KMS-11 (cell line): ENCODE results near the gene ITGA11.

Experiments
- H2AFZ ChIP-seq: fragments of 200-600 bp; sonication (generic); 2 replicates; pipeline ENCODE4 v1.6.1; 2016; ENCODE audit warnings: antibody characterized with exemption, mixed run types, low read depth
- H3K27ac ChIP-seq: fragments of 200-600 bp; sonication (generic); 2 replicates; pipeline ENCODE4 v1.6.1; 2016; ENCODE audit warnings: mild to moderate bottlenecking, mixed run types
- H3K27me3 ChIP-seq: fragments of 200-600 bp; sonication (generic); 2 replicates; pipeline ENCODE4 v1.6.1; 2017; ENCODE audit warnings: mild to moderate bottlenecking, low read depth, mixed run types, moderate library complexity; ENCODE audit not compliant: insufficient read depth
- H3K36me3 ChIP-seq: fragments of 200-600 bp; sonication (generic); 2 replicates; pipeline ENCODE4 v1.6.1; 2017; ENCODE audit warnings: mild to moderate bottlenecking, mixed run types; ENCODE audit not compliant: insufficient read depth
- H3K4me1 ChIP-seq: fragments of 200-600 bp; sonication (generic); 2 replicates; pipeline ENCODE4 v1.6.1; 2016; ENCODE audit warnings: mild to moderate bottlenecking, low read depth, mixed run types; ENCODE audit not compliant: poor library complexity, severe bottlenecking
- H3K4me2 ChIP-seq: fragments of 200-600 bp; sonication (generic); 2 replicates; pipeline ENCODE4 v1.7.0; 2016; ENCODE audit warnings: mild to moderate bottlenecking, mixed run types
- H3K4me3 ChIP-seq: fragments of 200-600 bp; sonication (generic); IDR thresholded peaks from 2 replicates; pipeline ENCODE4 v1.6.1; 2017; ENCODE audit warnings: low read depth, low read length, mixed read lengths; ENCODE audit not compliant: insufficient read depth
- H3K79me2 ChIP-seq: fragments of 200-600 bp; sonication (generic); 2 replicates; pipeline ENCODE4 v1.6.1; 2016; ENCODE audit warnings: low read depth, mixed run types; ENCODE audit not compliant: insufficient read depth
- H3K9ac ChIP-seq: fragments of 200-600 bp; sonication (generic); 2 replicates; pipeline ENCODE4 v1.6.1; 2016; ENCODE audit warnings: mild to moderate bottlenecking, mixed run types
- H4K20me1 ChIP-seq: fragments of 200-600 bp; sonication (generic); 2 replicates; pipeline ENCODE4 v1.6.1; 2016; ENCODE audit warnings: mild to moderate bottlenecking, mixed run types; ENCODE audit not compliant: insufficient read depth
- TF ChIP-seq, protein P1 (sequence below): fragments of 200-600 bp; sonication (generic); conservative IDR thresholded peaks from 2 replicates; pipeline ENCODE4 v1.6.1; 2017; ENCODE audit warnings: low read depth, mild to moderate bottlenecking, antibody characterized with exemption, low read length, moderate library complexity, mixed read lengths

The ITGA11 gene

DNA sequence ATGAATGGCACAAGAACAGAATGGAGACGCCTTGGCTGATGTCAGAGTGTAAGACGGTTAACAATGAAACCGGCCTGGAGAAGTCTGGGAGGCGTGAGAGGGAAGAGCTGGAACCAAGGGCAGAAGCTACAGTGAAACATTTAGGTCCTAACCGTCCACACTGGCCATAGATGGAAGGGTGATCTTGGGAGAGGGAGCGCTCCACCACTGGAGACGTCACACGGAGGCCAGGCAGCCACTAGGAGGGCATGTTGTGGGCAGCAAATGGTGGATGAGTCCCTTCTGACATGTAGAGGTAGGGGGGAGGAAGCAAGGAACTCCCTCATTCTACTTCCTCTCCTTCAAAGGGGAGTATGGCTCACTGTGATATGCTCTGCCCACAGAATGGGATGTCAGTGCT lies 130.7 kb downstream of the ITGA11 start:
- no peak overlapping the region for H3K4me2 ChIP-seq
- peaks cover 15% of the 10 kb centered on the region; the same call in 1 of the 2 replicates for H3K79me2 ChIP-seq
- no peaks in the 10 kb centered on the region for H4K20me1 ChIP-seq
- H2AFZ ChIP-seq: no peak overlapping the region
- no peak overlapping the region for H3K4me3 ChIP-seq
- no peak overlapping the region for H3K9ac ChIP-seq
- no peaks in the 10 kb centered on the region for H3K36me3 ChIP-seq
- TF ChIP-seq, protein P1, sequence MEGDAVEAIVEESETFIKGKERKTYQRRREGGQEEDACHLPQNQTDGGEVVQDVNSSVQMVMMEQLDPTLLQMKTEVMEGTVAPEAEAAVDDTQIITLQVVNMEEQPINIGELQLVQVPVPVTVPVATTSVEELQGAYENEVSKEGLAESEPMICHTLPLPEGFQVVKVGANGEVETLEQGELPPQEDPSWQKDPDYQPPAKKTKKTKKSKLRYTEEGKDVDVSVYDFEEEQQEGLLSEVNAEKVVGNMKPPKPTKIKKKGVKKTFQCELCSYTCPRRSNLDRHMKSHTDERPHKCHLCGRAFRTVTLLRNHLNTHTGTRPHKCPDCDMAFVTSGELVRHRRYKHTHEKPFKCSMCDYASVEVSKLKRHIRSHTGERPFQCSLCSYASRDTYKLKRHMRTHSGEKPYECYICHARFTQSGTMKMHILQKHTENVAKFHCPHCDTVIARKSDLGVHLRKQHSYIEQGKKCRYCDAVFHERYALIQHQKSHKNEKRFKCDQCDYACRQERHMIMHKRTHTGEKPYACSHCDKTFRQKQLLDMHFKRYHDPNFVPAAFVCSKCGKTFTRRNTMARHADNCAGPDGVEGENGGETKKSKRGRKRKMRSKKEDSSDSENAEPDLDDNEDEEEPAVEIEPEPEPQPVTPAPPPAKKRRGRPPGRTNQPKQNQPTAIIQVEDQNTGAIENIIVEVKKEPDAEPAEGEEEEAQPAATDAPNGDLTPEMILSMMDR: no peak
- H3K4me1 ChIP-seq: peaks cover 58% of the 10 kb centered on the region
- no peaks in the 10 kb centered on the region for H3K27me3 ChIP-seq
- H3K27ac ChIP-seq: peak overlapping the region; percentile 98; the same call in 1 of the 2 replicates

DNA sequence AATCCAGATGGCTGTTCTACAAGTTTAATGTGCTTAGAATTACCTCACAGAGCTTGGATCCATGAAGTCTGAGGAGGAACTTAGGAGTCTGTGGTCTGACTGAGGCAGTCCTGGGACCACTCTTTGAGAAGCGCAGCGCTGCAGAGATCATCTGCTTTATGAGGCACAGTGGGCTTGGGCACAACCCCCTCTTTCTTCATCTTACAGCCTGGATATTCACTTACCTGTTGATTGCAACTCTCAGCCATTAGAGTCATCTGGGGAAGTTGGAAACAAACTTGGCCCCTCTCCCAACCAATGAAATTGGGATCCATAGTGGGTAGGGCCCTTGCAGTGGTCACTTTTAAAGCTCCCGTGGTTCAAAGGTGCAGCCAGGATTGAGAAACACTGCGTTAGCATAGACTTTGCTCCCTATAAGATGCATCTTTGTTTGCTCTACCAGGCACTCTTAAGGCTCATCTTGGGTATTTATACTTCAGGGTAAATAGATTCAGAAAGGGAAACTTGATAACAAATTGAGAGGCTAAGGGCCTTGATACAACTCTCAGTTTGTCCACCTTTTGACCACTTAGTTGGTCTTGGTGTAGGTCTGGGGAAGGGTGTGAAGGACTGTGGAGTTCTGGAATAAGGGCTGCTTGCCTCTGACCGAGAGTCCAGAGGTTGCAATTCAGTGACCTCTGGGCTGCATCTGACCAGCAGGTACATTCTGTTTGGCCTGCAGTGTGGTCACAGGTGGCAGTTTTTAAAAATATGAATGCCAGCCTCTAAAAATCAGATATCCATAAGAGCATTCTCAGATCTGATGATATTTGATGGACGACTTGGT lies 131.6 kb downstream of the ITGA11 start:
- Histone ChIP-seq H2AFZ (peak overlapping the region; percentile 38; the same call in 1 of the 2 replicates), H3K9ac (peak overlapping the region; percentile 70; the same call in 1 of the 2 replicates), H3K27ac (peak overlapping the region; percentile 98), H3K79me2 (peaks cover 20% of the 10 kb centered on the region; the same call in 1 of the 2 replicates), H3K4me1 (peaks cover 68% of the 10 kb centered on the region), H3K4me3 (no peak overlapping the region), H3K27me3 (no peaks in the 10 kb centered on the region), H3K4me2 (peak overlapping the region; percentile 87), H3K36me3 (no peaks in the 10 kb centered on the region), H4K20me1 (no peaks in the 10 kb centered on the region)
- TF ChIP-seq, protein P1: no peak

GRCh38 chr15:68299436-68299835 lies 132.5 kb downstream of the ITGA11 start:
- H3K27me3 ChIP-seq: no peaks in the 10 kb centered on the region
- no peak overlapping the region for H3K4me3 ChIP-seq
- TF ChIP-seq, protein P1: no peak
- H2AFZ ChIP-seq: peak overlapping the region; percentile 38; the same call in 1 of the 2 replicates
- no peaks in the 10 kb centered on the region for H3K36me3 ChIP-seq
- no peaks in the 10 kb centered on the region for H4K20me1 ChIP-seq
- peak overlapping the region; percentile 70 for H3K9ac ChIP-seq
- peak overlapping the region; percentile 98 for H3K27ac ChIP-seq
- peaks cover 70% of the 10 kb centered on the region for H3K4me1 ChIP-seq
- H3K4me2 ChIP-seq: peak overlapping the region; percentile 87
- H3K79me2 ChIP-seq: peaks cover 24% of the 10 kb centered on the region; the same call in 1 of the 2 replicates

GRCh38 chr15:68298882-68299381 lies 133.0 kb downstream of the ITGA11 start:
- H3K27ac ChIP-seq: peak overlapping the region; percentile 98
- peak overlapping the region; percentile 38; the same call in 1 of the 2 replicates for H2AFZ ChIP-seq
- no peaks in the 10 kb centered on the region for H4K20me1 ChIP-seq
- H3K4me1 ChIP-seq: peaks cover 73% of the 10 kb centered on the region
- peak overlapping the region; percentile 87 for H3K4me2 ChIP-seq
- TF ChIP-seq, protein P1: no peak
- H3K36me3 ChIP-seq: no peaks in the 10 kb centered on the region
- H3K79me2 ChIP-seq: peaks cover 27% of the 10 kb centered on the region; the same call in 1 of the 2 replicates
- H3K4me3 ChIP-seq: no peak overlapping the region
- H3K9ac ChIP-seq: peak overlapping the region; percentile 70
- no peaks in the 10 kb centered on the region for H3K27me3 ChIP-seq
